ENCODE measurements around the gene REXO4. TPM values are rescaled to one million over a fixed set of nuclear protein-coding genes. Genes with fewer than 3 reads are reported as not detected.

REXO4 gene
- total and polyA plus RNA-seq, 2 of the 8 experiments (the other 6 are each of a cell fraction or from before 2014, with no cell fraction given) = 19.1 to 38.3 TPM

GRCh38 chr9:133448487-133448972, 30.7 kb upstream of the REXO4 start:
- H3K27me3 ChIP-seq (replicated peaks in 1 of 4; ENCODE audit: control insufficient read depth in 3 of 4, extremely low read depth in 1 of 4, insufficient read depth in 3 of 4, low read length in 3 of 4) = no peaks in the 10 kb centered on the region; a peak in 1 of 7 replicates
- no peaks in the 10 kb centered on the region for H3K9me3 ChIP-seq (ENCODE audit: insufficient read depth in 2 of 2, low read depth in 1 of 2, low read length in 1 of 2)
- no peak overlapping the region; the same call in 1 of the 2 replicates for H4K8ac ChIP-seq (ENCODE audit: extremely low read depth, insufficient read depth, low read length)
- no peak overlapping the region for H2BK15ac ChIP-seq (ENCODE audit: low read length)
- ChIA-PET CTCF (ENCODE audit: partially characterized antibody) (interaction anchor here (0.7 to 7.2 kb wide), 4 partner anchors 7 to 297 kb away, joined by 3 to 64 read pairs (median 3); no protein-coding TSS in a partner anchor), POLR2A (ENCODE audit: partially characterized antibody) (interaction anchor here (1.3 kb wide), 1 partner anchor 15 kb away, joined by 3 read pairs; no protein-coding TSS in a partner anchor)
- DNase-seq (ENCODE audit: low read depth in 1 of 2, low spot score in 2 of 2) (no peak), FAIRE-seq (no peak)
- no peak overlapping the region for H2BK12ac ChIP-seq (ENCODE audit: low read depth, low read length)
- no peak overlapping the region for H3K56ac ChIP-seq (replicated peaks; ENCODE audit: insufficient read length, low read depth, low read length)
- no peak overlapping the region for H3K4me2 ChIP-seq (ENCODE audit: insufficient read depth in 1 of 2, low read depth in 2 of 2, low read length in 2 of 2)
- no peak overlapping the region for H3K18ac ChIP-seq (ENCODE audit: extremely low read depth, low read length)
- no peak overlapping the region for H2AK5ac ChIP-seq (ENCODE audit: low read depth, low read length)
- peaks cover 0 to 3% of the 10 kb centered on the region in 2 experiments for H4K20me1 ChIP-seq (replicated peaks in 1 of 2; ENCODE audit: control insufficient read depth in 1 of 2, insufficient read depth in 2 of 2, low read length in 2 of 2)
- no peak overlapping the region for H4K91ac ChIP-seq (replicated peaks; ENCODE audit: insufficient read length, low read length)
- H3K23me2 ChIP-seq (ENCODE audit: low read depth, low read length) = no peaks in the 10 kb centered on the region
- no peaks in the 10 kb centered on the region for H3K79me1 ChIP-seq (ENCODE audit: low read depth, low read length)
- H2AFZ ChIP-seq (ENCODE audit: low read length) = no peak overlapping the region
- TF ChIP-seq BRCA1 (IDR thresholded peaks at IDR 0.05; ENCODE audit: low read depth, low read length) (no peak), SUZ12 (IDR thresholded peaks at IDR 0.05; ENCODE audit: low read length) (no peak), CEBPB (IDR thresholded peaks at IDR 0.05; ENCODE audit: low read depth, low read length) (no peak), RBBP5 (IDR thresholded peaks at IDR 0.05; ENCODE audit: borderline replicate concordance, low read depth, low read length) (no peak), GABPA (IDR thresholded peaks at IDR 0.05; ENCODE audit: borderline replicate concordance, insufficient read depth, low read length) (no peak), RAD21 (IDR thresholded peaks at IDR 0.05 in 1 of 2, conservative IDR thresholded peaks at IDR 0.05 in 1 of 2; ENCODE audit: low read depth in 2 of 2, low read length in 2 of 2) (no peak), HDAC6 (IDR thresholded peaks at IDR 0.05; ENCODE audit: low read depth, low read length) (no peak), E2F6 (IDR thresholded peaks at IDR 0.05) (no peak), POLR2AphosphoS5 (IDR thresholded peaks at IDR 0.05; ENCODE audit: low read depth, low read length) (no peak), BCL11A (IDR thresholded peaks at IDR 0.05; ENCODE audit: low read depth in 2 of 2, low read length in 2 of 2) (no peak), EZH2 (IDR thresholded peaks at IDR 0.05; ENCODE audit: low read depth, low read length, severe bottlenecking) (no peak)
- H3K4ac ChIP-seq (replicated peaks; ENCODE audit: insufficient read length, low read depth, low read length) = no peak overlapping the region
- H2BK120ac ChIP-seq (replicated peaks; ENCODE audit: low read depth, low read length) = no peak overlapping the region
- no peaks in the 10 kb centered on the region for H3K36me3 ChIP-seq (ENCODE audit: control insufficient read depth in 2 of 4, insufficient read depth in 4 of 4, low read length in 3 of 4)
- no peak overlapping the region for H2BK20ac ChIP-seq (ENCODE audit: low read length)
- no peak overlapping the region for H3K9ac ChIP-seq (replicated peaks in 1 of 4; ENCODE audit: extremely low read depth in 1 of 4, low read depth in 3 of 4, low read length in 3 of 4)
- no peaks in the 10 kb centered on the region for H3K4me1 ChIP-seq (replicated peaks in 1 of 4; ENCODE audit: control insufficient read depth in 3 of 4, insufficient read depth in 4 of 4, low read length in 3 of 4)
- no peak overlapping the region for H2BK5ac ChIP-seq (ENCODE audit: low read depth, low read length)
- H3K27ac ChIP-seq (ENCODE audit: low read depth, low read length) = no peak overlapping the region
- H3K4me3 ChIP-seq (ENCODE audit: extremely low read depth in 1 of 4, insufficient read depth in 2 of 4, low read depth in 3 of 4, low read length in 4 of 4) = no peak overlapping the region
- no peaks in the 10 kb centered on the region for H3K79me2 ChIP-seq (ENCODE audit: control insufficient read depth in 1 of 2, insufficient read depth in 2 of 2, low read length in 2 of 2)
- no peak overlapping the region for H4K5ac ChIP-seq (ENCODE audit: insufficient read length, low read depth, low read length)
- 85% methylated on average over 12 of the region's 13 CpGs; no CpG with 5 or more reads in 1 of the 2 experiments for WGBS, 2 experiments (ENCODE audit: extremely low coverage in 1 of 2, insufficient coverage in 1 of 2, insufficient read length in 1 of 2, insufficient replicate concordance in 2 of 2, low coverage in 1 of 2, low lambda C conversion rate in 2 of 2, missing lambda C conversion rate in 1 of 2)
- H3K14ac ChIP-seq (ENCODE audit: insufficient read length) = no peak overlapping the region
- no peak overlapping the region for H3K23ac ChIP-seq (ENCODE audit: insufficient read length)

All from H1 (cell line).